Body of pancreas (tissue), 4 donors: ENCODE results near the gene RASL10A.

Source experiments
- CTCF ChIP-seq, 7 experiments: fragments of 450-650 bp in 4 of 7; fragments of 200-600 bp in 3 of 7; sonication (generic) in 3 of 7; IDR thresholded peaks; one replicate each; pipeline ENCODE4 v1.5.1; 2016 to 2019; ENCODE audit warnings: antibody characterized with exemption in 7 of 7
- POLR2A ChIP-seq, 3 donors: fragments of 450-650 bp; IDR thresholded peaks; one replicate each; pipeline ENCODE4 v1.6.1; 2016; ENCODE audit warnings: antibody characterized with exemption in 3 of 3, mild to moderate bottlenecking in 2 of 3

- TF ChIP-seq CTCF (IDR thresholded peaks at IDR 0.05) (no peak), POLR2A (IDR thresholded peaks at IDR 0.05) (no peak)
Measured at GRCh38 chr22:29352778-29353177, 37.3 kb upstream of the RASL10A start.
